Kidney tubule cell (primary cell): Measurements from ENCODE around the gene INIP.
A peak's percentile ranks its signal among the peaks of the same experiment; 100 is the strongest.

Experiments
- DNase-seq: peaks from one replicate; pipeline ENCODE4 v3.0.0-alpha.2; 2018; ENCODE audit warnings: low spot score

The INIP gene, protein sequence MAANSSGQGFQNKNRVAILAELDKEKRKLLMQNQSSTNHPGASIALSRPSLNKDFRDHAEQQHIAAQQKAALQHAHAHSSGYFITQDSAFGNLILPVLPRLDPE

DNA sequence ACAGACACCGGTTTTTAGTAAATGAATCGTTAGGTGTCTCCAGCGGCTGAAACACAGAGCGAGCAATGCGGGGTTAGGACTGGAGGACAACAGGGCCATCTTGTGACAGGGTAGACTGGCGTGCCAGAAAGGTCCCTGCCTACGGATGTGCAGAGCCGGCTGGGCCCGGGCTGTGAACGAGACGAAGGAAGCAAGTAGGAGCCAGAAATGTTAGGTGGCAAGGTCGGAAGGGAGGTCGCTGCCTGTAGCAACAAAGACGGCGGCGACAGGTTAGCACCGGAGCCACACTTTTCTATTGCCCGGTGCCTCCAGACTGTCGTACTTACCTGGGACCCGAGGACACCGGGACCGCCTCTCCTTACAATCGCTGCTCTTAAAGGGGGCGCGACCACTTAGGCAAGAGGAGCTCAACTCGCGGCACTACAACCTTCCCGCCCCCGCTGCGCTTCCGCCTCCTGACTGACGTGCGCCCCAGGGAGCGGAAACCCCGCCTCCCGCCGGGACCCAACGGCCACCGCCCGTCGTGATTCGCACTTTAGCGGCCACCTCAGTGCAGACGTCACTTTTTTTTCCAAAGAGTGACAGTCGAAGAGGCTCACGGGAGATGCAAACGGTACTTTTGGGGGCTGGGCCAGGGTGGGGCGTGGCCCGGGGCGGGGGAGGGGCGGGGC lies at the start of gene INIP:
TSS of gene INIP (minus strand) at position 457 of the 671 bp plus-strand sequence. CDS start 1,632 bp downstream, outside the sequence.
- DNase-seq, result peak; percentile 98

DNA sequence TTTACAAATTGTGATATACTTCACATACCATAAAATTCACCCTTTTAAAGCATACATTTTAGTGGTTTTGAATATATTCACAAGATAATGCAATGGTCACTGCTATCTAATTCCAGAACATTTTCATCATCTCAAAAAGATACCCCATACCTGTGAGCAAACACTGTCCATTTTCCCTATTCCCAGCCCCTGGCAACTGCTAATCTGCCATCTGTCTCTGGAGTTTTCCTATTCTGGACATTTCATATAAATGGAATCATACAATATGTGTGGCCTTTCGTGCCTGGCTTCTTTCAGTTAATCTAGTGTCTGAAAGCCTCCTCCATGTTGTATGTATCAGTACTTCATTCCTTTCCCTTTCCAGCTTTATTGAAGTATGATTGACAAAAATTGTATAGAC lies 47.4 kb upstream of the INIP start:
- no peak for DNase-seq

DNA sequence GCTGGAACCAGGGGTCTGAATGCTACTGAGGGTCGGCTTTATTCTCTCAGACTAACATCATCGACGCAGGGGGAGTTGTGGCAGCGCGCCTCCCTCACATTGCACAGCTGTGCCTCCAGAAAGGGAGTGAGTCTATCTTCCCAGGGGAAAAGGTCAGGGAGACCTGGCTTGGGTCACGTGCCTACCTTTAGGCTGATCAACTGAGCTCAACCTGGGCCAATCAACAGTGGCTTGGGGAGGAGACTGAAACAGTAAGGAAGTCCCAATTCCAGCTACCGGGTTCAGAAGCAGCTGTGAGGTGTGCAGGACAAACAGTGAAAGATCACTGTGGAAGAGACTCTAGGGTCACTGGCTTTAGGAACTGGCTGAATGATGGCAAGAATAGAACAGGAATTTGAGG lies 46.9 kb upstream of the INIP start:
- peak; percentile 53 for DNase-seq

DNA sequence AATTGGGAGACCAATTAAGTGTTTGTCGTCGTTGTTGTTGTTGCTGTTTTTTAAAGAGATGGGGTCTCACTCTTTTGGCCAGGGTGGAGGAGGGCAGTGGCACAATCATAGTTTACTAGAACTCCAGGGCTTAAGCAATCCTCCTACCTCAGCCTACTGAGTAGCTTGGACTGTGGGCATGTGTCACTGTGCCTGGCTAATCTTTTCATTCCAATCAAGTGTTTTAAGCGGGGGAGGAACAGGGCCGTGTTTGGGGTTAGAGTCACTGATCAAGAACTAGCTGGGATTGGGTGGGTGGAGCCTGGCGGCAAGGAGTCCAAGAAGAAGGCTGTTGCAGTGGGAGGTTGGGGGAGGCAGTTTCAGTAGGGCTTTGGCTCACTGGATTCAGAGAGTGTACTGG lies 46.4 kb upstream of the INIP start:
- peak; percentile 80 for DNase-seq

DNA sequence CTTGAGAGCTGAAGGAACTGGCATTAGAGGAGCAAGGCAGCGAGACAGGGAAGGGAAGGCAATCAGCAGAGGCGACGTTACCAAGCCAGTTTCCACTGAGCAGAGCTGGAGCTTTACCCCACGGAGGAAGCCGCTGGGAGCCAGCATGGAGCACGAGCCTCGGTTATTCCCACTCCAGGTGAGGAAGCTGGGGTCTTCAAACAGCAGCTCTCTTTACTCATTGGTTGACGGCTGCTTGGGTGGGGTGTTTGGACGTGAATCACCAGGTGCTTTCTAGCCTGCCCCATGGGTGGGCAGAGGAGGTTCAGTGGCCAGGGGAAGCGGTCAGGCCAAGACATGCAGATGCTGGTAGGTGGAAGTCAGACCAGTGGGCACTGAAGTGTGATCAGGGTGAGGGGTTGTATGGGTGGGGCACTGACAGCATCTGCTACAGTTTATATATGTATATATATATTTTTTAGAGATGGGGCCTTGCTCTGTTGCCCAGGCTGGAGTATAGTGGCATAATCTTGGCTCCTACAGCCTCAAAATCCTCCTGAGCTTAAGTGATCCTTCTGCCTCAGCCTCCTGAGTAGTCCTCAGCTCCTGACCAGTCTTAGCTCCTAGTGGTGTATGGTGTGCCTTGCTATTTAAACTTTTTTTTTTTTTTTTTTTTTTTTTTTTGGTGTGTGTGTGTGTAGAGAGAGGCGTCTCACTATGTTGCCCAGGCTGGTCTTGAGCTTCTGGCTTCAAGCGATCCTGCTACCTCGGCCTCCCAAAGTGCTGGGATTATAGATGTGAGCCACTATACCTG lies 45.0 kb upstream of the INIP start:
- DNase-seq, result no peak

DNA sequence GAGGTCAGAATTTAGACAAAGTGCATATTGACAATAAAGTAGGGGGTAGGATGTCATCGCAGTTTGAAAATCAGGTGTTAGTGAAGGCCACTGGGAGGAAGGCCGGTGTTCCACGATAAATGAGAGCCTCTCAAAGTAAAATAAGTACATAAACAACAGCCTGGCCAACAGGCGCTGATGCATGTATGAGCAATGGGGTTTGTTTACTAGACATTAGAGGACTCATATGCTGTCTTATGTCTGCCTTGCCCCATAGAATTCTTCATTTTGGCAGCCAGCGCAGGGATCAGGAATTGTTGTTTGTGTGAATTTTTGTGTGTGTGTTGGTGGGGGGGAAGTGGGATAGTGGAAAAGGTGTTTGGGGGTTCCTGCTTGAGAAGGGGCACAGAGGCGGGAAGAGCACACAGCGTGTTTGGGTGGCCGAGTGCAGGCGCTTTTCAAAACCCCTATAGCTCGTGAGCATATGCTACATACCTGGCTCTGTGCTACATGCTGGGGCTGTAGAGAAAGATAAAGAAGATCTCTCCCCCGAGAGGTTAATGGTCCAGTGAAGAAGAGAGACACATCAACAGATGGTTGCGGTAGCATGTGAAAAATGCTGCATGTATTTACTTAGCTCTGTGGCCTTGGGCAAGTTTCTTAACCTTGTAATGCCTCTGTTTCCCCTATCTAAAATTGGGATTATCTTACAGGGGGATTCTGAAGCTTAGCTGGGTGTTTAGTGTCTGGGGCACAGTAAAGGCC lies 44.2 kb upstream of the INIP start:
- DNase-seq, result no peak

DNA sequence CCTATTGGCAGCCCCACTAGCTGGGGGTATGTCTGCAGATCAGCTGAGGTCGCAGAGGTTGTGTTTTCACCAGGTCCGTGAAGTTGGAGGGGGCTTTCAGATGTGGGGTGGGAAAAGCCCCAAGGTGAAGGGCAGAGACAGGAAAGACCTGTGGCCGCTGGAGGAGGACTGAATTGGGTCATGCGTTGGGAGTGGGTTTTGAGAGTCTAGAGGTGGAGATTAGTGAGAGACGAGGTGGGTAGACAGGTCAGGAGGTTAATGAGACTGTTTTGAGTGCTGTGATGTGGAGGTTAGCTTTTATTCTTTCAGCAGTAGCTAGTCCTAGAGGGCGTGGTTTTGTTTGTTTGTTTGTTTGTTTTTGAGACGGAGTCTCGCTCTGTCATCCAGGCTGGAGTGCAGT lies 42.9 kb upstream of the INIP start:
- no peak for DNase-seq

DNA sequence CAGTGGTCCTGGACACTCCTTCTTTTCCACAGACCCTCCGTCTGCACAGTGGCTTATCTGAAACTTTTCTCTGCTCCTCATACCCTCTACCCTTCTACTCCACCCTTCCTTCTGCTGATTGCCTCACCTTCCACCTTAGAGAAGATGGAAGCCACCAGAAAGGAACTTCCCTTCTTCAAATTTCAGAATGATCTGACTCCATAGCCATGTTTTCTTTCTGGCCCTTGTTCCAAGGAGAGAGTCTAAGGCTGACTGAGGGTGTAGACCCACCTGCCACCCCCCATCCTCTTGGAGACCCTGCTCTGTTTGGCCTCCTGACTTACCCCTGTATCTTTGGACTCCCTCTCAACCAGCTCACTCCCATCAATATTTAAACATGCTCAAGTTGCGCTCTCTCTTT lies 40.0 kb upstream of the INIP start:
- DNase-seq, result no peak

DNA sequence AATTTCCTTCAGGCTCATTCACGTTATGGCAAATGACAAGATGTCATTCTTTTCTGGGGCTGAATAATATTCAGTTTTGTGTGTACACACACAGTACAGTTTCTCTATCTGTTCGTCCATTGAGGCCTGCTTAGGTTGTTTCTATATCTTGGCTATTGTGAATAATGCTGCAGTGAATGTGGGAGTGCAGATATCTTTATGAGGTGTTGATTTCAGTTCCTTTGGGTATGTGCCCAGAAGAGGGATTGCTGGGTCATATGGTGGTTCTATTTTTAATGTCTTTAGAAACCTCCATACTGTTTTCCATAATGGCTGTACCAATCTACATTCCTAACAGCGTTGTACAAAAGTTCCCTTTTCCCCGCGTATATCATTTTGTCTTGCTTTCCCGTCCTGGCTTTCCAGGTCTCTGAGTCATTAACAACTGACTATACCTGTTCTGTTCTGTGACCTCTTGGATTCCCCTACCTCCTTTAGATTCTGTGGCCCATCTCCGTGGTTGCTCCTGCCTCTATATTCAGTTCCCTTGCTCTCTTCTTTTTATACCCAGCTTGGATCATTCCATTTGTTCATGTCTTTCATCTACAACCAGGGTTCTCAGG lies 39.5 kb upstream of the INIP start:
- DNase-seq, result no peak

DNA sequence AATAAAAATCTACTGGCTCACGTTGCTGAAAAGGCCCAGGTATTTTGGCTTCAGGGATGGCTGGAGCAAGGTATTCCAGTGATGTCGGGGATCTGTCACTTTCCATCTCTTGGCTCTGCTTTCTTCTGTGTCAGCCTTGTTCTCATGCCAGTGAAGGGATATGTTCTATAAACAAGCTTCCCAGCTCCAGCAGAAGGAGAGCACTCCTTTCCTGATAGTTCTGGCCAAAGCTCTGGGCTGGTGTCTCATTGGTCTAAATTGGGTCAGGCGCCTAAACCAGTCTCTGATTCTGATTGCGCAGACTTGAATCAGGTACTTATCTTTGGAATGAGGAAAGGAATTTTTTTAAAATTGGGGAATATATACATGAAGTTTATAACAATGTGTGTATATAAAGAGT lies 37.8 kb upstream of the INIP start:
- peak; percentile 16 for DNase-seq

DNA sequence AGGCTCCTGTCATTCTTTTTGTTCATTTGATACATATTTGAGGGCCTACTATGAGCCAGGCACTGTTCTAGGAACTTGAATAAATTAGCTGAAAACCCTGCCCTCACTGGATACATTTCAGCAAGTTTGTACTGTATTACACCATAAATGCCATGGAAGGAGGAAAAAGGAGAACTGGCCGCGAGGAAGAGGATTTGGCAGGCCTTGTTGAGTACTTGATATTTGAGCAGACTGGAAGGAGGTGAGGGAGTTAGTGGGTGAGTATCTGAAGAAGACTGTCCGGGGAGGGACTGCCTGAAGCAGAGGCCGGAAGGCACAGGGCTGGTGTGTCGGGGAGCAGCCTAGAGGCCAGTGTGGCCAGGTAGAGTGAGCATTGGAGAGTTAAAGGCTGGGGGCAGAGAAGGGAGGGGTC lies 37.1 kb upstream of the INIP start:
- peak; percentile 8 for DNase-seq

DNA sequence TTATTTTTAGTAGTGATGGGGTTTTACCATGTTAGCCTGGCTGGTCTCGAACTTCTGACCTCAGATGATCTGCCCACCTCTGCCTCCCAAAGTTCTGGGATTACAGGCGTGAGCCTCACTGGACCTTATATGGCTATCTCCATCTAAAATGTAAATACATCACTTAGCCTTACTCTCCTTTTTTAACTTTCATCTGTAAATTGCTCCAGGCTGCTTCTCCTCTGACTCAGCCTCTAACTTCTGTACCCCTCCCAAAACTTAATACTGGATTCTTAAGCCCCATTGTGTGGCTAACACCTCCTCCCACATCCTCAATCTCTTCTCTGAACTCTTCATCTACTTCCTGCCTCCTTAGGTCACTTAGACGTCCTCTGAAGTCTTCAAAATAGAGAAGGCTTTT lies 36.7 kb upstream of the INIP start:
- peak; percentile 35 for DNase-seq

DNA sequence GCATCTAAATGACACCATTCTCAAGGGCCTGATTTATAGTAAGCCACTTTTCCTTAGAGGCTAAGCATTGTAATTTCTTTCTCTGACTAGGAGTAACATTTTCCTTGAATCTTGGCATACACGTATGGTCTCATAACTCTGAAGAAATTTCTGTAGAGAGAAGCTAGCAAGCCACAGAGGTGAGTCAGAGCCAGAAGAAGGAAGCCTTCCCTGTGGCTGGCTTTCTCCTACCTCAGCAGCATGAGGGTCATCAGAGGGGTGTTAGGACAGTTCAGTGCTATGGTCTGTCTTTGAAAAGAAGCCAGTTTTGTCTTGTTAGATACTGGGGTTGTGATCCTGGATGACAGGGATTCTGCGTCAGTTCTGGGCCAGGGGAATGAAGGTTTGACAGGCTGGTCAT lies 35.8 kb upstream of the INIP start:
- peak; percentile 89 for DNase-seq

DNA sequence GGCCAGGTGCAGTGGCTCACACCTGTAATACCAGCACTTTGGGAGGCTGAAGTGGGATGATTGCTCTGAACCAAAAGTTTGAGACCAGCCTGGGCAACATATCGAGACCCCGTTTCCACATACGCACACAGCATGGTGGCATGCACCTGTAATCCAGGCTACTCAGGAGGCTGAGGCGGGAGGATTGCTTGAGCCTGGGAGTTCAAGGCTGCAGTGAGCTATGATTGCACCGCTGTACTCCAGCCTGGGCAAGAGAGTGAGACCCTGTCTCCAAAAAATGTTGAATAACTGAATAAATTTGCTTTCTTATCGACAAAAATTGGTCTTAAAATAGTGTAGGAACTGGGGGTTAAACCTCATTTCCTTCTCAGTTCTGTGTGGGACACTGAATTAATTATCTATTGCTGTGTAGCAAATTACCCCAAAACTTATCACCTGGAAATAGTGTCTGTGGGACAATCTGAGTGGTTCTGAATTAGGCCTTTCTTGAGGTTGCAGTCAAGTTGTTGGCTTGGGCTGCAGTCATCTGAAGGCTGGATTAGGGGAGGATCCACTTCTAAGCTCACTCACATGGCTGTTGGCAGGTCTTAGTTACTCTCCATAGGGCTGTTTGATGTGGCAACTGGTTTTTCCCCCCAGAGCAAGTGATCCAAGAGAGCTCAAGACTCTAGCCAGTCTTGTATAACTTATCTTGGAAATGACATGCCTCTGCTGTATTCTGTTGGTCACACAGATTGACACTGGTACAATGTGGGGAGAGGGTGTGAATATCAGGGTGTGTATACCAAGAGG lies 34.6 kb upstream of the INIP start:
- DNase-seq, result peak; percentile 9

DNA sequence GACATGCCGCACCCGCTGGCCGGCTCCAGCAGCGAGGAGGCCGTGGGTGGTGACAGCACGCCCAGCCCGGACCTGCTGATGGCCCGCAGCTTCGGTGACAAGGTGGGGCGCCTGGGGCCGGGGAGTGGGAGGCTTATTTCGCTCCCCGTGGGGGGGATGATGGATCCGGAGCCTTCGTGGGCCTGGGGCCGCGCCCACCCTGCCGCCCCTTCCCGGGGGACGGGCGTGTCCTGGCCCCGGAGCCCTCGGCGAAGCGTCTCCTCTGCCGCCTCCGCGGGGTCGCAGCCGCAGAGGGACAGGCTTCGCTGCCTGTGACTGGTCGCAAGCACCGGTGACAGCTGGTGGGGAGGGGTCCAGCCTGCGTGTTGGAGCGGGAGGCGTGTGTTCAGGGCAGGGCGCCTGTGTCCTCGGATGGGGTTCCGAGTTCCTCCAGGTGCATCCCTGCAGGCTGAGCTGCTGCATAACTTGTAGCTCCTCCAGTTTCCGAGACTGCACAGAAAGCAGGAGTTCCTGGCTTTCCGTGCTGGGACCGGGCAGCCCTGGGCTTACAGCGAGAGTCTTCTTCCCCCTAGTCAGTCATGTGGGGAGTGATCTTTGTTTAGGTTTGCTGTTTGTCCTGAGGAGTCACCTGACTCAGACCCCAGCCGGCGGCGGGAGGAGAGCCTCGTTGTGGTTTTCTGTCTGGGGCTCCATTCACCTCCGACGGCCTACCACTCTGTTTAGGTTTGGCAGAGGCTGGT lies 33.3 kb upstream of the INIP start:
- DNase-seq, result peak; percentile 89

DNA sequence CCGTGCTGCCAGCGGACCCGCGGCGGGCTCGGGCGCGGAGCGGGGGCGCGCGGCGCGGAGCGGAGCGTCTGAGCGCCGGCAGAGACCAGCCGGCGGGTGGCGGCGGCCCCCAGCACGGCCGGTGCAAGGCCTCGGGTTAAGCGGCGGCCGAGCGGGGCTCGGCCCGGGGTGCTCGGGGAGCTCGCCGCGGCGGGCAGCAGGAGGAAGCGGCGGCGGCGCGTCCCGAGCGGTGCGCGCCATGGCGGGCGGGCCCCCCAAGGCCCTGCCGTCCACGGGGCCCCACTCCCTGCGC lies 32.8 kb upstream of the INIP start:
- DNase-seq, result no peak

DNA sequence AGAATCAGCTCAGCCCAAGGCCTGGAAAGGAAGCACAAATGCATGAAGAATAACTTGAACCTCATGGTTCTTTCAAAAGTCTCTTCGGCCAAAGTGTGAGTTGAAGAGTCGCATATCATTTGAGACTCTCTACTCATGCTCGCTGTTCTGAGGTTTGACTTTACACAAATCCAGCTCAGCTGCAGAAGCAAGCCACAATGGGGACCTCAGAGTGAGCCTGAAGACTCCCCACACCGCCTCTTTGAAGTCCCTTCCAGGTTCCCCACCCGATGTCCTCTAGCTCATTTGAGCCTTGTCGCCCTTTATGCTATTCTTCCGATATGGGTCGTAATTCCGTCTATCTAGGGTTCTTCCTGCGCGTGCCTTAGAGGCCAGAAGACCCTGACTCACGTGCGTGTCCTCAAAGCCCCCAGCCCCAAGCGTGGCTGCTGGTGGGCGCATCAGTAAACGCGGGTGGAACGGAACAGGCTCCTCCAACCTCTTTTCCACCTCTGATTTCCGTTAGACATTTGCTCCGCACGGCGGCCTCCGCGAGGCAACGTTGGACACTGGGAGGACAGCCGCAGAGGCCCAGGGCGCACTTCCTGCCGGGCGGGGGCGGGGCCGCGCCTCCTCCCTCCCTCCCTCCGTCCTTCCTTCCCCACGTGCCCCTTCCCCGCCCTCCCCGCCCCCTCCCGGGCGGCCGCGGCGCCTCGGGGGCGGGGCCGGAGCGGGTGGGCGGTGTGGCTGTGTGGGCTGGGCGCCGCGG lies 32.3 kb upstream of the INIP start, which contains the start of gene SNX30:
TSS of gene SNX30 (plus strand) at position 745 of the 748 bp plus-strand sequence. CDS start 242 bp downstream, outside the sequence.
- peak; percentile 93 for DNase-seq

DNA sequence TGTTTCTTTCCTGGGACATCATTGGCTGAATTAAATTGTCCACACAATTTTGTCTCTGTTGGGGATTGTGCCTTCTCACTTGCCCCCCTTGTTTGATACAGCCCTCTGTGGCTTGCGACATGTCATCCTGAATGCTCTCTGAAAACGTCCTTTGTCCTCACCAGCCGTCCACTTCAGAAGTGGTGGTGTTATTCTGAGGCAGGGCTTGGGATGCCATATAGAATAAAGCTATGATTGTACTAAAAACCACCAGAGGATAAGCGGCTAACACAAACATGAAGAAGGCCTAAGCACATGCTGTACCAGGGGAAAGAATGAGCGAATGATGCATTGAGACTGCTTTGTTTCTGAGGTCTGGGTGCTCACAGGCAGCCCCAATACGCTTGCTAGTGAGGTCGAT lies 29.2 kb upstream of the INIP start:
- DNase-seq, result no peak

DNA sequence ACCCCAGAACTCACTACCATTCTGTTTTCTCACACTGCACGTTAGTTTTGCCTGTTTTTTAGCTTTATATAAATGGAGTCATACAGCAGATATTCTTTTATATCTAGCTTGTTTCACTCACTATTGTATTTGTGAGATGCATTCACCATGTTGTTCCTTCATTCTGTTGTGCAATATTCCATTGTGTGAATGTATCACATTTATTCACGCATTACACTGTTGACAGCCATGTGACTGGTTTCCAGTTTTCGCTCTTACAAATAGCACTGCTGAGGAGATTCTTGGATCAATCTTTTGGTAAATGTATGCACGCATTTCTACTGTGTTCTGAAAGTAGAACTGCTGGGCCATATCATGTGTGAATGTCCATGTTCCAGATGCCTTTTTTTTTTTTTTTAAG lies 26.3 kb upstream of the INIP start:
- DNase-seq, result no peak

DNA sequence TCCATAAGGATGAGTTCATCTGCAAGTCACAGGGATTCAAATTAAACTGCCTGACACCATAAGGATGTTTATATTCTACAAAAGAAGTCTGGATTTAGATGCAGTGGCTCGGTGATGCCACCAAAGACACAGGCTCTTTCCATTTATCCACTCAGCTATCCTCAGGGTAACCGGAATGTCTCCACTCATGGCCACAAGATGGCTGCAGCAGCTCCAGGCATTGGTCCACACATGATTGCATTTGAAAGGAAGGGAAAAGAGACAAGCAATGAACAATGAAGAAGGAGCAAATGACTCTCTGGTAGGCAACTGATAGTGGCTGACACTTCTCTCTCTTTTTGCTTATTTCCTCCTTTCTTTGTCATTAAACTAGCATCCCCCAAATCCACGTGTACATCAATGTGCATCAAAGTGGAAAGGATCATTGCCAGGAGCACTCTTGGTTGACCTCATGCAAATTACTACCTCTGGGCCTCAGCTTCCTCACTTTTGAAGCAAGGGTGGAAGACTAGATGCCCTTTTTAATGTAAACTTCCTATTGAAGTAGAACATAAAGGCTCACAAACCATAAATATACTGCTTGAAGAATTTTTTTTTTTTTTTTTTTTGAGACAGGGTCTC lies 25.4 kb upstream of the INIP start:
- DNase-seq, result peak; percentile 14
